GM23338 (cell line): ENCODE data around the gene ZNF470. TPM values are rescaled to one million over a fixed set of nuclear protein-coding genes. Genes with fewer than 3 reads are reported as not detected.

Experiments
- ATAC-seq: fragments of 200-7000 bp; cut with Tn5 transposase; 3 replicates; pipeline ENCODE4 v1.9.1; 2020
- DNase-seq: peaks from one replicate; pipeline ENCODE4 v3.0.0-alpha.2; 2015; ENCODE audit warnings: low spot score
- H2AFZ ChIP-seq: fragments of 200-600 bp; sonication (generic); 2 replicates; pipeline ENCODE4 v1.8.0; 2016; ENCODE audit warnings: antibody characterized with exemption, mild to moderate bottlenecking, moderate library complexity
- H3F3A ChIP-seq: fragments of 200-600 bp; sonication (generic); replicated peaks from 2 replicates; pipeline ENCODE4 v1.8.0; 2017; ENCODE audit warnings: antibody characterized with exemption, mixed run types, low read depth
- H3K27ac ChIP-seq: fragments of 200-600 bp; sonication (generic); 2 replicates; pipeline ENCODE4 v1.6.1; 2016; ENCODE audit warnings: low read depth
- H3K27me3 ChIP-seq: fragments of 200-600 bp; sonication (generic); 2 replicates; pipeline ENCODE4 v1.8.0; 2016; ENCODE audit warnings: mild to moderate bottlenecking, mixed run types, moderate library complexity; ENCODE audit not compliant: insufficient read depth
- H3K36me3 ChIP-seq: fragments of 200-600 bp; sonication (generic); 2 replicates; pipeline ENCODE4 v1.8.0; 2016; ENCODE audit warnings: mild to moderate bottlenecking; ENCODE audit not compliant: insufficient read depth
- H3K4me1 ChIP-seq: fragments of 200-600 bp; sonication (generic); 2 replicates; pipeline ENCODE4 v1.8.0; 2016; ENCODE audit warnings: mild to moderate bottlenecking, moderate library complexity; ENCODE audit not compliant: insufficient read depth
- H3K4me2 ChIP-seq: fragments of 200-600 bp; sonication (generic); 2 replicates; pipeline ENCODE4 v1.7.1; 2017; ENCODE audit warnings: mixed run types
- H3K4me3 ChIP-seq: fragments of 200-600 bp; sonication (generic); 2 replicates; pipeline ENCODE4 v1.6.1; 2016; ENCODE audit warnings: mixed run types
- H3K79me2 ChIP-seq: fragments of 200-600 bp; sonication (generic); replicated peaks from 2 replicates; pipeline ENCODE4 v1.8.0; 2017; ENCODE audit warnings: mild to moderate bottlenecking; ENCODE audit not compliant: insufficient read depth
- H3K9me2 ChIP-seq: fragments of 200-600 bp; sonication (generic); 2 replicates; pipeline ENCODE4 v1.8.0; 2017; ENCODE audit not compliant: insufficient read depth
- H4K20me1 ChIP-seq: fragments of 200-600 bp; sonication (generic); replicated peaks from 2 replicates; pipeline ENCODE4 v1.8.0; 2017; ENCODE audit warnings: mild to moderate bottlenecking; ENCODE audit not compliant: insufficient read depth
- H3K27ac Mint-ChIP-seq: 2 replicates; pipeline ENCODE4 v1.8.0; 2020; ENCODE audit warnings: inconsistent platforms, mild to moderate bottlenecking, moderate library complexity, mixed read lengths
- H3K27me3 Mint-ChIP-seq: 3 replicates; pipeline ENCODE4 v1.8.0; 2022; ENCODE audit warnings: low read depth, mild to moderate bottlenecking, moderate library complexity, mixed read lengths, inconsistent platforms; ENCODE audit not compliant: insufficient read depth, poor library complexity
- H3K36me3 Mint-ChIP-seq: 3 replicates; pipeline ENCODE4 v1.8.0; 2021; ENCODE audit warnings: low read depth, mild to moderate bottlenecking, inconsistent platforms, moderate library complexity, mixed read lengths
- H3K4me1 Mint-ChIP-seq: 3 replicates; pipeline ENCODE4 v1.8.0; 2020; ENCODE audit warnings: mild to moderate bottlenecking, inconsistent platforms, mixed read lengths
- H3K4me3 Mint-ChIP-seq: 3 replicates; pipeline ENCODE4 v1.8.0; 2021; ENCODE audit warnings: moderate library complexity, mild to moderate bottlenecking, inconsistent platforms, mixed read lengths
- H3K9me3 Mint-ChIP-seq: 3 replicates; pipeline ENCODE4 v1.8.0; 2020; ENCODE audit warnings: moderate library complexity, mild to moderate bottlenecking, inconsistent platforms, mixed read lengths
- CREB1 ChIP-seq: fragments of 250-450 bp; sonication (Bioruptor Pico); IDR thresholded peaks from 2 replicates; pipeline ENCODE4 v1.5.0; 2020; ENCODE audit warnings: low read depth, mild to moderate bottlenecking, moderate library complexity
- EZH2 ChIP-seq: fragments of 200-600 bp; sonication (generic); IDR thresholded peaks from one replicate; pipeline ENCODE4 v1.8.0; 2017; ENCODE audit warnings: antibody characterized with exemption, mild to moderate bottlenecking, low read depth; ENCODE audit not compliant: unreplicated experiment
- EZH2phosphoT487 ChIP-seq: fragments of 200-600 bp; sonication (generic); IDR thresholded peaks from one replicate; pipeline ENCODE4 v1.8.1; 2018; ENCODE audit warnings: antibody characterized with exemption; ENCODE audit not compliant: unreplicated experiment
- JUNB ChIP-seq: IDR thresholded peaks from one replicate; pipeline ENCODE4 v1.6.1; 2016; ENCODE audit warnings: antibody characterized with exemption; ENCODE audit not compliant: unreplicated experiment
- NANOG ChIP-seq: IDR thresholded peaks from 2 replicates; pipeline ENCODE4 v1.6.1; 2016; ENCODE audit warnings: antibody characterized with exemption, borderline replicate concordance
- POLR2AphosphoS5 ChIP-seq: IDR thresholded peaks from 2 replicates; pipeline ENCODE4 v1.6.1; 2016; ENCODE audit warnings: antibody characterized with exemption, low read depth
- STAT1 ChIP-seq: IDR thresholded peaks from one replicate; pipeline ENCODE4 v1.6.1; 2016; ENCODE audit warnings: antibody characterized with exemption; ENCODE audit not compliant: unreplicated experiment
- ZNF114 ChIP-seq: fragments of 250-450 bp; sonication (Bioruptor Pico); IDR thresholded peaks from 2 replicates; pipeline ENCODE4 v1.5.0; 2020; ENCODE audit warnings: mild to moderate bottlenecking, moderate library complexity
- ZNF331 ChIP-seq: fragments of 250-450 bp; sonication (Bioruptor Pico); IDR thresholded peaks from 2 replicates; pipeline ENCODE4 v1.5.0; 2020; ENCODE audit warnings: low read depth, mild to moderate bottlenecking, moderate library complexity
- polyA plus RNA-seq: library from polyadenylated mRNA; unstranded; fragments of >200 nt; fragmentation: Nextera tagmentation; extraction: Ambion mirVana; gene quantifications from 2 replicates; pipeline ENCODE4 v1.2.1, GENCODE V29; 2016
- total RNA-seq: library from RNA; depleted of rRNA; stranded (reverse); fragments of >200 nt; shearing (Covaris generic); gene quantifications from 2 replicates; pipeline ENCODE4 v1.2.3, GENCODE V29; 2014
- TF ChIP-seq, protein P1 (sequence below), 2 experiments: fragments of 200-600 bp in 1 of 2; sonication (generic) in 1 of 2; conservative IDR thresholded peaks; 2 replicates each; pipeline versions ENCODE4 v1.5.1 to v1.6.1; 2016 to 2017; ENCODE audit warnings: antibody characterized with exemption in 2 of 2, low read depth in 2 of 2, mild to moderate bottlenecking in 2 of 2, moderate library complexity in 1 of 2
- TF ChIP-seq, protein P2 (sequence below): IDR thresholded peaks from one replicate; pipeline ENCODE4 v1.6.1; 2018; ENCODE audit warnings: antibody characterized with exemption; ENCODE audit not compliant: unreplicated experiment
- TF ChIP-seq, protein P3 (sequence below): fragments of 250-450 bp; sonication (Bioruptor Pico); IDR thresholded peaks from 2 replicates; pipeline ENCODE4 v1.5.0; 2020; ENCODE audit warnings: mild to moderate bottlenecking, moderate library complexity

Gene ZNF470
- total and polyA plus RNA-seq, 2 experiments from 2014 or later, result 5.6 to 8.7 TPM

DNA sequence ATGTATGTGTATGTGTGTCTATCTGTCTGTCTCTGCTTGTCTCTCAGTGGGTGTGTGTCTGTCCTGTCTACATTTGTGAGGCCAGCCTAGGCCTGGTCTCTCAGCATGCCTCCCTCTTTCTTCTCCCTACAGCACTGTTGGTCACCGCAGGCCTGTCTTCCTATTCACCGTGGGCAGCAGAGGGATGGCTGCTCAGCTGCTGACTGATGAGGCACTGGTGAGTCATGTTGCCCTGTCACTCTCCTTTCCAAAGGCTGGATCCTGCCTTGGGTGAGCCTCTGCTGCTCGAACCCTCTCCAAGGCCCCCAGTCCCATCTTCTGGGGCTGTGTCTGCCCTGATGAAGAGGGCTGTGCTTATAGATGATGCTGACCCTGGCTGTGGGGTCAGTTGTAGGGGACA is 34.1 kb downstream of the ZNF470 start (continued):
- TF ChIP-seq, protein P1, sequence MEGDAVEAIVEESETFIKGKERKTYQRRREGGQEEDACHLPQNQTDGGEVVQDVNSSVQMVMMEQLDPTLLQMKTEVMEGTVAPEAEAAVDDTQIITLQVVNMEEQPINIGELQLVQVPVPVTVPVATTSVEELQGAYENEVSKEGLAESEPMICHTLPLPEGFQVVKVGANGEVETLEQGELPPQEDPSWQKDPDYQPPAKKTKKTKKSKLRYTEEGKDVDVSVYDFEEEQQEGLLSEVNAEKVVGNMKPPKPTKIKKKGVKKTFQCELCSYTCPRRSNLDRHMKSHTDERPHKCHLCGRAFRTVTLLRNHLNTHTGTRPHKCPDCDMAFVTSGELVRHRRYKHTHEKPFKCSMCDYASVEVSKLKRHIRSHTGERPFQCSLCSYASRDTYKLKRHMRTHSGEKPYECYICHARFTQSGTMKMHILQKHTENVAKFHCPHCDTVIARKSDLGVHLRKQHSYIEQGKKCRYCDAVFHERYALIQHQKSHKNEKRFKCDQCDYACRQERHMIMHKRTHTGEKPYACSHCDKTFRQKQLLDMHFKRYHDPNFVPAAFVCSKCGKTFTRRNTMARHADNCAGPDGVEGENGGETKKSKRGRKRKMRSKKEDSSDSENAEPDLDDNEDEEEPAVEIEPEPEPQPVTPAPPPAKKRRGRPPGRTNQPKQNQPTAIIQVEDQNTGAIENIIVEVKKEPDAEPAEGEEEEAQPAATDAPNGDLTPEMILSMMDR (conservative IDR thresholded peaks at IDR 0.05; ENCODE audit: low read depth in 2 of 2), result no peak
- TF ChIP-seq JUNB (no peak), EZH2phosphoT487 (no peak), STAT1 (no peak), CREB1 (CRISPR knock-in tag) (no peak), EZH2 (no peak), NANOG (no peak), ZNF331 (no peak), ZNF114 (CRISPR knock-in tag) (no peak), POLR2AphosphoS5 (no peak)
- TF ChIP-seq, protein P2, sequence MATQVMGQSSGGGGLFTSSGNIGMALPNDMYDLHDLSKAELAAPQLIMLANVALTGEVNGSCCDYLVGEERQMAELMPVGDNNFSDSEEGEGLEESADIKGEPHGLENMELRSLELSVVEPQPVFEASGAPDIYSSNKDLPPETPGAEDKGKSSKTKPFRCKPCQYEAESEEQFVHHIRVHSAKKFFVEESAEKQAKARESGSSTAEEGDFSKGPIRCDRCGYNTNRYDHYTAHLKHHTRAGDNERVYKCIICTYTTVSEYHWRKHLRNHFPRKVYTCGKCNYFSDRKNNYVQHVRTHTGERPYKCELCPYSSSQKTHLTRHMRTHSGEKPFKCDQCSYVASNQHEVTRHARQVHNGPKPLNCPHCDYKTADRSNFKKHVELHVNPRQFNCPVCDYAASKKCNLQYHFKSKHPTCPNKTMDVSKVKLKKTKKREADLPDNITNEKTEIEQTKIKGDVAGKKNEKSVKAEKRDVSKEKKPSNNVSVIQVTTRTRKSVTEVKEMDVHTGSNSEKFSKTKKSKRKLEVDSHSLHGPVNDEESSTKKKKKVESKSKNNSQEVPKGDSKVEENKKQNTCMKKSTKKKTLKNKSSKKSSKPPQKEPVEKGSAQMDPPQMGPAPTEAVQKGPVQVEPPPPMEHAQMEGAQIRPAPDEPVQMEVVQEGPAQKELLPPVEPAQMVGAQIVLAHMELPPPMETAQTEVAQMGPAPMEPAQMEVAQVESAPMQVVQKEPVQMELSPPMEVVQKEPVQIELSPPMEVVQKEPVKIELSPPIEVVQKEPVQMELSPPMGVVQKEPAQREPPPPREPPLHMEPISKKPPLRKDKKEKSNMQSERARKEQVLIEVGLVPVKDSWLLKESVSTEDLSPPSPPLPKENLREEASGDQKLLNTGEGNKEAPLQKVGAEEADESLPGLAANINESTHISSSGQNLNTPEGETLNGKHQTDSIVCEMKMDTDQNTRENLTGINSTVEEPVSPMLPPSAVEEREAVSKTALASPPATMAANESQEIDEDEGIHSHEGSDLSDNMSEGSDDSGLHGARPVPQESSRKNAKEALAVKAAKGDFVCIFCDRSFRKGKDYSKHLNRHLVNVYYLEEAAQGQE, result no peak

DNA sequence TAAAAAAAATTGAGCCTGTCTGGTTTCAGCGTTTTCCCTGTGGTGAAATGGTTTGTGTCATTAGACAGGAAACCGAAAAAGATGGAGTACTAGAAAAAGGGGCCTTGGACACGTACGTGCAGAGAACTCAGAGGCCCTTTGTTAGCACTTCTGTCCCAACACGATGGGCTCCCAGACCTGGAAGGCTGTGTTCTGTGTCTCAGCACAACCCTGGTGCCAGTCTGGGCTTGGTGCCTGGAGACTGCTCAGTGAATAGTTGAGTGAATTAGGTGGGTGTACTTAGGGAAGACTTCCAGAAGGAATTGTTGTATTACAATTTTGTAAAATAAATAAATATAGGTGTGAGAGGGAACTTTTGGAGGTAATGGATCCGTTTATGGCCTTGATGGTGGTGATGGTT is 36.6 kb downstream of the ZNF470 start:
- no peak for DNase-seq
- Mint-ChIP-seq H3K4me3 (no peak overlapping the region), H3K9me3 (peaks cover 65% of the 10 kb centered on the region), H3K36me3 (peaks cover 76% of the 10 kb centered on the region), H3K27me3 (peaks cover 2% of the 10 kb centered on the region), H3K27ac (no peak overlapping the region), H3K4me1 (no peaks in the 10 kb centered on the region)
- Histone ChIP-seq H3K4me3 (no peak overlapping the region), H3K4me1 (no peaks in the 10 kb centered on the region), H3K36me3 (no peaks in the 10 kb centered on the region), H3K9me2 (0 out of 2 replicates have a peak, but pooled peaks cover 4% of the 10 kb centered on the region), H3K4me2 (no peak overlapping the region), H4K20me1 (peaks cover 3% of the 10 kb centered on the region; the same call in 1 of the 2 replicates), H3K79me2 (peaks cover 69% of the 10 kb centered on the region), H3K27ac (no peak overlapping the region), H2AFZ (no peak overlapping the region), H3K27me3 (no peaks in the 10 kb centered on the region), H3F3A (no peaks in the 10 kb centered on the region)
- no peak for ATAC-seq
- TF ChIP-seq POLR2AphosphoS5, result no peak
- TF ChIP-seq, protein P3, sequence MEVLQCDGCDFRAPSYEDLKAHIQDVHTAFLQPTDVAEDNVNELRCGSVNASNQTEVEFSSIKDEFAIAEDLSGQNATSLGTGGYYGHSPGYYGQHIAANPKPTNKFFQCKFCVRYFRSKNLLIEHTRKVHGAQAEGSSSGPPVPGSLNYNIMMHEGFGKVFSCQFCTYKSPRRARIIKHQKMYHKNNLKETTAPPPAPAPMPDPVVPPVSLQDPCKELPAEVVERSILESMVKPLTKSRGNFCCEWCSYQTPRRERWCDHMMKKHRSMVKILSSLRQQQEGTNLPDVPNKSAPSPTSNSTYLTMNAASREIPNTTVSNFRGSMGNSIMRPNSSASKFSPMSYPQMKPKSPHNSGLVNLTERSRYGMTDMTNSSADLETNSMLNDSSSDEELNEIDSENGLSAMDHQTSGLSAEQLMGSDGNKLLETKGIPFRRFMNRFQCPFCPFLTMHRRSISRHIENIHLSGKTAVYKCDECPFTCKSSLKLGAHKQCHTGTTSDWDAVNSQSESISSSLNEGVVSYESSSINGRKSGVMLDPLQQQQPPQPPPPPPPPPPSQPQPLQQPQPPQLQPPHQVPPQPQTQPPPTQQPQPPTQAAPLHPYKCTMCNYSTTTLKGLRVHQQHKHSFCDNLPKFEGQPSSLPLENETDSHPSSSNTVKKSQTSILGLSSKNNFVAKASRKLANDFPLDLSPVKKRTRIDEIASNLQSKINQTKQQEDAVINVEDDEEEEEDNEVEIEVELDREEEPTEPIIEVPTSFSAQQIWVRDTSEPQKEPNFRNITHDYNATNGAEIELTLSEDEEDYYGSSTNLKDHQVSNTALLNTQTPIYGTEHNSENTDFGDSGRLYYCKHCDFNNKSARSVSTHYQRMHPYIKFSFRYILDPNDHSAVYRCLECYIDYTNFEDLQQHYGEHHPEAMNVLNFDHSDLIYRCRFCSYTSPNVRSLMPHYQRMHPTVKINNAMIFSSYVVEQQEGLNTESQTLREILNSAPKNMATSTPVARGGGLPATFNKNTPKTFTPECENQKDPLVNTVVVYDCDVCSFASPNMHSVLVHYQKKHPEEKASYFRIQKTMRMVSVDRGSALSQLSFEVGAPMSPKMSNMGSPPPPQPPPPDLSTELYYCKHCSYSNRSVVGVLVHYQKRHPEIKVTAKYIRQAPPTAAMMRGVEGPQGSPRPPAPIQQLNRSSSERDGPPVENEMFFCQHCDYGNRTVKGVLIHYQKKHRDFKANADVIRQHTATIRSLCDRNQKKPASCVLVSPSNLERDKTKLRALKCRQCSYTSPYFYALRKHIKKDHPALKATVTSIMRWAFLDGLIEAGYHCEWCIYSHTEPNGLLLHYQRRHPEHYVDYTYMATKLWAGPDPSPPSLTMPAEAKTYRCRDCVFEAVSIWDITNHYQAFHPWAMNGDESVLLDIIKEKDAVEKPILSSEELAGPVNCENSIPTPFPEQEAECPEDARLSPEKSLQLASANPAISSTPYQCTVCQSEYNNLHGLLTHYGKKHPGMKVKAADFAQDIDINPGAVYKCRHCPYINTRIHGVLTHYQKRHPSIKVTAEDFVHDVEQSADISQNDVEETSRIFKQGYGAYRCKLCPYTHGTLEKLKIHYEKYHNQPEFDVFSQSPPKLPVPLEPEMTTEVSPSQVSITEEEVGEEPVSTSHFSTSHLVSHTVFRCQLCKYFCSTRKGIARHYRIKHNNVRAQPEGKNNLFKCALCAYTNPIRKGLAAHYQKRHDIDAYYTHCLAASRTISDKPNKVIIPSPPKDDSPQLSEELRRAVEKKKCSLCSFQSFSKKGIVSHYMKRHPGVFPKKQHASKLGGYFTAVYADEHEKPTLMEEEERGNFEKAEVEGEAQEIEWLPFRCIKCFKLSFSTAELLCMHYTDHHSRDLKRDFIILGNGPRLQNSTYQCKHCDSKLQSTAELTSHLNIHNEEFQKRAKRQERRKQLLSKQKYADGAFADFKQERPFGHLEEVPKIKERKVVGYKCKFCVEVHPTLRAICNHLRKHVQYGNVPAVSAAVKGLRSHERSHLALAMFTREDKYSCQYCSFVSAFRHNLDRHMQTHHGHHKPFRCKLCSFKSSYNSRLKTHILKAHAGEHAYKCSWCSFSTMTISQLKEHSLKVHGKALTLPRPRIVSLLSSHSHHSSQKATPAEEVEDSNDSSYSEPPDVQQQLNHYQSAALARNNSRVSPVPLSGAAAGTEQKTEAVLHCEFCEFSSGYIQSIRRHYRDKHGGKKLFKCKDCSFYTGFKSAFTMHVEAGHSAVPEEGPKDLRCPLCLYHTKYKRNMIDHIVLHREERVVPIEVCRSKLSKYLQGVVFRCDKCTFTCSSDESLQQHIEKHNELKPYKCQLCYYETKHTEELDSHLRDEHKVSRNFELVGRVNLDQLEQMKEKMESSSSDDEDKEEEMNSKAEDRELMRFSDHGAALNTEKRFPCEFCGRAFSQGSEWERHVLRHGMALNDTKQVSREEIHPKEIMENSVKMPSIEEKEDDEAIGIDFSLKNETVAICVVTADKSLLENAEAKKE (CRISPR knock-in tag), result no peak
- no peak for TF ChIP-seq EZH2
- TF ChIP-seq JUNB, result no peak
